Upper lobe of right lung (tissue), 1 donor: ENCODE measurements around the gene NIT1. TPM values are rescaled to one million over a fixed set of nuclear protein-coding genes. Genes with fewer than 3 reads are reported as not detected.
A peak's percentile ranks its signal among the peaks of the same experiment; 100 is the strongest.

Experiments used
- ATAC-seq: fragments of 200-7000 bp; cut with Tn5 transposase; one replicate; pipeline ENCODE4 v1.9.1; 2020; ENCODE audit warnings: mild to moderate bottlenecking, moderate library complexity
- DNase-seq: peaks from one replicate; pipeline ENCODE4 v3.0.0-alpha.2; 2020
- H3K27ac ChIP-seq: fragments of 200-600 bp; one replicate; pipeline ENCODE4 v1.8.0; 2022
- H3K27me3 ChIP-seq: fragments of 200-600 bp; one replicate; pipeline ENCODE4 v1.8.0; 2022; ENCODE audit warnings: mild to moderate bottlenecking
- H3K36me3 ChIP-seq: fragments of 200-600 bp; one replicate; pipeline ENCODE4 v1.8.0; 2022
- H3K4me1 ChIP-seq: fragments of 200-600 bp; one replicate; pipeline ENCODE4 v1.8.0; 2022
- H3K4me3 ChIP-seq: fragments of 200-600 bp; one replicate; pipeline ENCODE4 v1.8.0; 2022; ENCODE audit warnings: mild to moderate bottlenecking
- H3K9me3 ChIP-seq: fragments of 200-600 bp; one replicate; pipeline ENCODE4 v1.8.0; 2022
- intact Hi-C: fragments of 100-400 bp; cut with DNase I; formaldehyde crosslinking; loops from one replicate; pipeline ENCODE4 v1.11.0; 2022
- total RNA-seq: library from RNA; stranded (reverse); fragmentation: NEBNext Ultra II Directional; extraction: Animal tissue kit (Norgen Biotek cat#: 25700); gene quantifications from one replicate; pipeline ENCODE4 v1.2.1, GENCODE V29; 2021
- TF ChIP-seq, protein P1 (sequence below): fragments of 200-600 bp; IDR thresholded peaks from one replicate; pipeline ENCODE4 v1.8.0; 2022; ENCODE audit warnings: antibody characterized with exemption
- donor health status: DM: no; HTN: yes; CAD: no; lungs with severe emphysema.

NIT1 gene
- total RNA-seq, 1 donor from 2014 or later = 42.1 TPM

DNA sequence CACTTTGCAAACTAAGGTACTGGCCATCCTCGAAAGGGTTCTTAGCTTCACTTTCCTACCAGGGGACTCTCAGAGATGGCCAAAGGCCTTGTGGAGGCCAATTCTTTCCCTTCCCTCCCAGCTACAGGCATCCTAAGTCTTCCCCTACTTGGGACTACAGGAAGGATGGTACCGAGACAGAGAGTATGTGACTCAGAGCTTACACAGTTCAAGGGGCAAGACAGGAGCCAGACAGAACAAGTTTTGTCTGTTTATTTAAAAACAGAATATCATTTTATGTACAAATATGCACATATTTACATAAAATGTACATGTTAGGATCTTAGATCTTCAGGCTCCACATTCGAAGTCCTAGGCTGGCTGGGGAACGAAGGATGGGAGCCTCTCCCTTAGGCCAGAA, 47.1 kb upstream of the NIT1 start:
- Histone ChIP-seq H3K4me3 (no peak overlapping the region), H3K4me1 (no peaks in the 10 kb centered on the region), H3K36me3 (no peaks in the 10 kb centered on the region), H3K9me3 (no peaks in the 10 kb centered on the region), H3K27me3 (no peaks in the 10 kb centered on the region), H3K27ac (no peak overlapping the region)
- ATAC-seq = no peak
- TF ChIP-seq, protein P1, sequence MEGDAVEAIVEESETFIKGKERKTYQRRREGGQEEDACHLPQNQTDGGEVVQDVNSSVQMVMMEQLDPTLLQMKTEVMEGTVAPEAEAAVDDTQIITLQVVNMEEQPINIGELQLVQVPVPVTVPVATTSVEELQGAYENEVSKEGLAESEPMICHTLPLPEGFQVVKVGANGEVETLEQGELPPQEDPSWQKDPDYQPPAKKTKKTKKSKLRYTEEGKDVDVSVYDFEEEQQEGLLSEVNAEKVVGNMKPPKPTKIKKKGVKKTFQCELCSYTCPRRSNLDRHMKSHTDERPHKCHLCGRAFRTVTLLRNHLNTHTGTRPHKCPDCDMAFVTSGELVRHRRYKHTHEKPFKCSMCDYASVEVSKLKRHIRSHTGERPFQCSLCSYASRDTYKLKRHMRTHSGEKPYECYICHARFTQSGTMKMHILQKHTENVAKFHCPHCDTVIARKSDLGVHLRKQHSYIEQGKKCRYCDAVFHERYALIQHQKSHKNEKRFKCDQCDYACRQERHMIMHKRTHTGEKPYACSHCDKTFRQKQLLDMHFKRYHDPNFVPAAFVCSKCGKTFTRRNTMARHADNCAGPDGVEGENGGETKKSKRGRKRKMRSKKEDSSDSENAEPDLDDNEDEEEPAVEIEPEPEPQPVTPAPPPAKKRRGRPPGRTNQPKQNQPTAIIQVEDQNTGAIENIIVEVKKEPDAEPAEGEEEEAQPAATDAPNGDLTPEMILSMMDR = no peak
- intact Hi-C loops = no loop called here
- no peak for DNase-seq

DNA sequence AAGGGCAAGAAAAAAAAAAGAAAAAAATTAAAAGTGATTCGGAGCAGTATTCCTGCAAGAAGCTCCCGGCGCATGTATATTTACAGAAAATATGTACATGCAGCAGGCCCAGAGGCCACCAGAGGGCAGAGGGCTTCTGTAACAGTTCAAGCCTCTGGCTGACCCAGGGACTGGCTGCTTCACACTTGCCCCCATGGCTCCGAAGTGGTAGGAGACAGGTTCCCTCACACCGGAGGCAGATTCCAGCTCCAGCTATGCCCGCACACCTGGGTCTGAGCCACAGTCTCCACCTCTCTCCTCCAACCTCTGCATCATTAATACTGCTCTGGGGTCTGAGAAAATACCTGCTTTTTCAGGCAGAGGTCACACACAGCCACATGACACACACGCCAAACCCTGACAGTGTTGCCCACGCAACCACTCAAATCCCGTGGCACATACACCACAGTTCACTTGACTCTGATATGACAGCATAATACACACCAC, 46.0 kb upstream of the NIT1 start:
- no peaks in the 10 kb centered on the region for H3K36me3 ChIP-seq
- H3K9me3 ChIP-seq = no peaks in the 10 kb centered on the region
- TF ChIP-seq, protein P1 = peak; percentile 64
- no peak overlapping the region for H3K4me3 ChIP-seq
- peak; percentile 57 for ATAC-seq
- intact Hi-C loops = no loop called here
- H3K27ac ChIP-seq = no peak overlapping the region
- H3K27me3 ChIP-seq = no peaks in the 10 kb centered on the region
- no peaks in the 10 kb centered on the region for H3K4me1 ChIP-seq
- peak; percentile 83 for DNase-seq

DNA sequence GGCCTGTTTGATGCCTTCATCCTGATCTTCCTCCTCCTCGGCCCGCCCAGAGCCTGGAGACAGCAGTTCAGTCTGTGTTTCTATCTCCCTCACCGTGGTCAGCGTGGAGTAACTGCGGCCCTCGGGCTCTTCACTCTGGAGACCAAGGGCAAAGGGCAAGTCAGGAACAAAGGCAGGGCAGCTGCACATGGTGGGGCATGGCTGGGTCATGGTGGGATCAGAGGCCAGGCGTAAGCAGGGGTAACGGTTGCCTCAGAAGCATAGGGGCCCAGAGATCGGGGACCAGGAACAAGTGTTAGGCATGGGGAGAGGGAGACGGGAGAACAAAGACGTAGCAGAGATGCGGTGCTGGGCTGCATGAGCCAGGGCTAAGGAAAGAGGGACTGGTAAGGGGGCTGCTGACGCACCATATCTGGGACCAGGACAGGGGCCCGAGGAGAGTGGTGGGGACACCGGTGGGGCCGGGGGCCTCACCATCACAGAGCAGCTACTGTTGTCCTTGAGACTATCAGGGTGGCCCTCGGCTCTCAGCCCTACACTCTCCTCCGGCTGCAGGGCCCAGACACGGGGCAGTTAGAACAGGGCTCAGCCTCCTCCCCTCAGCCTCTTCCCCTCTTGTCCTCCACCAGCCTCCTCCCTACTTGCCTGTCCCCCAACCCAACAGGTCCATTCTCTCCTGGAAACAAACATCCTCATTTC, 45.0 kb upstream of the NIT1 start:
- H3K9me3 ChIP-seq = no peaks in the 10 kb centered on the region
- TF ChIP-seq, protein P1 = no peak
- no peak for DNase-seq
- no peak overlapping the region for H3K4me3 ChIP-seq
- ATAC-seq = no peak
- no peaks in the 10 kb centered on the region for H3K36me3 ChIP-seq
- H3K27me3 ChIP-seq = no peaks in the 10 kb centered on the region
- no peaks in the 10 kb centered on the region for H3K4me1 ChIP-seq
- intact Hi-C loops = no loop called here
- H3K27ac ChIP-seq = no peak overlapping the region

DNA sequence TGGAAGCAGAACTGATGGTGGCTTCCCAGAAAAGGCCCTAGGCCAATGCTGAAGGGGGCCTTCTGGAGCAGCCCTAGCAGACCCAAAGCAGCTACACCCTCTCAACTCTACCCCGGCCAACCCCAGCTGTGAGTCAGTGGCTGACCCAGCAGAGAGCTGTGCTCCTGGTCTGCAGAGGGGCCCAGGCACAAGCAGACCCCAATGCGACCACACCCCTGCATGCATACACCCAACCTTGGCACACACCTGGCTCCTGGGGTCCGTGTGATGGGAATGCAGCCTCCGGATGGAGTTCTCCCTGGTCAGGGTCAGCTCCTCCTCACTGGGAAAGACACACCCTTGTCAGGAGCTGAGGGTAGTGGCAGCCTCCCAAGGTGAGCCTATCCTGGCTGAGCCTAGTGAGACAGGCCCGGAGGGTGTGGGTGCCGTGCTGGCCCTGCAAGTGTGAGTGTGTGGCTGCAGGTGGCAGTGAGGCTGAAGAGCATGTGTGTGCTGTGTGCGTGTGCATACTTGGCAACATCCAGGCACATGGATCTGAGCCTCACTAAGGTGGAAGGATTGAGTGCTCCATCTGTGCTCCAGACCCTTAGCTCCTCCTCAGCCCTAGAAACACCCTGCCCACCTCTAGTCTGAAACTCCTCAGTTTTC, 44.3 kb upstream of the NIT1 start:
- Histone ChIP-seq H3K4me3 (no peak overlapping the region), H3K4me1 (no peaks in the 10 kb centered on the region), H3K27ac (no peak overlapping the region), H3K27me3 (no peaks in the 10 kb centered on the region), H3K9me3 (no peaks in the 10 kb centered on the region), H3K36me3 (no peaks in the 10 kb centered on the region)
- intact Hi-C loops = no loop called here
- DNase-seq = no peak
- no peak for ATAC-seq
- TF ChIP-seq, protein P1 = no peak

DNA sequence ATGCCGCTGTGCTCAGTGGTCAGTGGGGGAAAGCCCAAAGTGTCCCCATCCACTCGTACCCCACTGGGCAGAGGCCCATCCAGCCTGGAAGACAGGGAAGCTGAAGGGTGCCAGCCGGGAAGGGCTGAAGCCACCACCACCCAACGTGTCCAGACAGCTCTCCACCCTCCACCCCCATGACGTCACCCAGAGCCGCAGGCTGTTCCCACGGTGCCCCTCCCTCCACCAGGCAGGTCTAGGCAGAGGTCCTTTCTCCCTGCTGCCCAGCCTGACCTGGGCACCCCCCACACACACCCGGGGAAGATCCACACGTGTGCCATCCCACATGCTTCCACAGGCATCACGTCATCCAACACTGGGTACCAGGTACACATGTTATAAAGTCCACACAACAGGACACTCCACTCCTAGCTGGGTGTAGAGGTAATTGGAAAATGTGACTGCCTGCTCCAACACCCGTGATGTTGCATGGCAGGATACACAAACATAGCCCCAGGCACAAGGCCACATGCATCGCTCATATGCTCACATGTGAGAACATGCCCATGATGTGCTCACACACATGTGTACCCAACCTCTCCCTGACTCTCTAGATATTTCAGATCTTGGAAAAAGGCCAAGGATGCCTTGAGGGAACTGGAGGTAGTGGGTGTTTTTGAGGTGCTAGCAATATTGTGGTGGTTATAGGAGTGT, 43.1 kb upstream of the NIT1 start:
- intact Hi-C loops = no loop called here
- Histone ChIP-seq H3K36me3 (no peaks in the 10 kb centered on the region), H3K27me3 (no peaks in the 10 kb centered on the region), H3K9me3 (no peaks in the 10 kb centered on the region), H3K4me3 (no peak overlapping the region), H3K27ac (no peak overlapping the region), H3K4me1 (no peaks in the 10 kb centered on the region)
- TF ChIP-seq, protein P1 = no peak
- ATAC-seq (no peak), DNase-seq (no peak)
